ENCODE results near the gene ZNF580.

- TF ChIP-seq CTCF (tag by site-specific recombination; IDR thresholded peaks at IDR 0.05): no peak
- no peak for TF ChIP-seq ZNF707 (tag by site-specific recombination; IDR thresholded peaks at IDR 0.05)
- no peak for TF ChIP-seq PBX3 (CRISPR knock-in tag; IDR thresholded peaks at IDR 0.05)
- TF ChIP-seq SP2 (tag by site-specific recombination; IDR thresholded peaks at IDR 0.05): no peak
These were observed 40.6 kb downstream of the ZNF580 start for GRCh38 chr19:55681131-55682092.

Measured in HEK293 (cell line).